CD4-positive, alpha-beta T cell treated with Interleukin-6 for 4 hours (primary cell): ENCODE results near the gene AKIP1.

Source experiments
- DNase-seq: peaks from one replicate; pipeline ENCODE4 v3.0.0-alpha.2; 2020; ENCODE audit warnings: mixed read lengths

The AKIP1 gene

DNA sequence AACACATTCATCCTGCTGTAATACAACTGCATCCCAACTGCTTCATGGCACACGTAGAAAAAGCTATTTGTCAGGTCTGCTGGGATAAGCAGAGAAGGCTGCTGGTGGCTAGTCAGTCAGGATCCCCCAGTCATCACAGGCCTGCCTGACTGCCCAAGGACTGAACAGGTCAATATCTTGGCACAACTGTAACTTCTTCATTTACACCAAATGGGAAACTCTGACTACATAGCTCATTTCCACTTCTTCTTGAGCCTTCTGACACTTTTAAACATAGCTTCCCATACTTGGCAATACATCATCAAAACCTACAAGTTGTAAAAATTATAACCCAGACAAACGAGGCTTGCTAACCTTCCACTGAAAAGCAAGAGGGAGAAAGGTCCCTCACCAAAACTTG lies 50.4 kb downstream of the AKIP1 start:
- DNase-seq = no peak

DNA sequence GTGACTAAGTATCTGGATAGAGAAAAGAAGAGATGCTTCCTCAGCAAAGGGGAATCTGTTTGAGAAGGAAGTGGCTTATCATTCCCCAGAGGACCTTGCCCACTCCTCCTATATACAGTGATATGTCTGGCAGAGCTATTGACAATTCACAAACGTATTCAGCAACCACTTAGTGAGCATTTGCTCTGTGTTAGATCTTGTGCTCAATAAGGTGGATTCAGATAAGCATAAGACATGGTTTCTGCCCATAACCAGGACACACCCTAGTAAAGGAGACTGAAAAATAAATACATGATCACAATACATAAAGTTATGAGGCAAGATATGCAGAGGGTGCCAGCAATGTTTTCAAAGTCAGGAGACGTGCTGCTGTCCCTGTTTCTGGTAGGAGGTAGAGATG lies 51.9 kb downstream of the AKIP1 start:
- no peak for DNase-seq

DNA sequence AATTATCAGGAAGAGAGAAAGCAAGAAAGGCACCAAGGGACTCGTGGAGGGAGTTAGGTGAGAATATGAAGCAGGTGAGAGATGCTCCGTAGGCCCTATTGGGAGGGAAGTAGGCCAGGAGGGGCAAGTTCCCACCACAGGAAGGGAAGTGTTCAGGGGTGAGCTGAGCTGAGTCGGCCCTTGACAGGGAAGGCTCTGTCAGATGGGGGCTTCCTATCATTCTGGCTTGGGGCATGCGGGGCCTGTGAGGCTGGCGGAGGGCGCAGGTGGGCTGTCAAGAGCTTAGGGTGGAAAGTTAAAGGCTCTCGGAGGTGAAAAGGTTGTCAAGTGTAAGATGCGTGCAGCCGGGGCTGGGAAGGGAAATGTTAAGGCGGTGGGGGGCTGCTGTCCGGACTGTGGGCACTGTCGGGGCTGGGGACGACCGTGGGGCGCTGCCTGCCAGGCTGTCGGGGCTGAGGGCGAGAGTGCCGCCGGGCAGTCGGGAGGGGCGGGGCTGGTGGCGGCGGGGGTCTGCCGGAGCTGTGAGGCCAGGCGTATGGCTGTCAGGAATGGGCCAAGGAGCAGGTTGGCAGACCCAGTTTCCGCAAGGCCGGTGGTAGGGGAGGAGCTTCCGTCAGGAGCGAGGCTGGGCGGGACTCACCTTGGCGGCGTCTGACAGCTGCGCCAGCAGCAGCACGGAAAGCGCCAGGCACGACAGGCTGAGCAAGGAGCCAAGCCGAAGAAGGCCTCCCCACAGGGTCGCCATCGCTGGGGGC lies 52.8 kb downstream of the AKIP1 start:
- peak; percentile 85 for DNase-seq

DNA sequence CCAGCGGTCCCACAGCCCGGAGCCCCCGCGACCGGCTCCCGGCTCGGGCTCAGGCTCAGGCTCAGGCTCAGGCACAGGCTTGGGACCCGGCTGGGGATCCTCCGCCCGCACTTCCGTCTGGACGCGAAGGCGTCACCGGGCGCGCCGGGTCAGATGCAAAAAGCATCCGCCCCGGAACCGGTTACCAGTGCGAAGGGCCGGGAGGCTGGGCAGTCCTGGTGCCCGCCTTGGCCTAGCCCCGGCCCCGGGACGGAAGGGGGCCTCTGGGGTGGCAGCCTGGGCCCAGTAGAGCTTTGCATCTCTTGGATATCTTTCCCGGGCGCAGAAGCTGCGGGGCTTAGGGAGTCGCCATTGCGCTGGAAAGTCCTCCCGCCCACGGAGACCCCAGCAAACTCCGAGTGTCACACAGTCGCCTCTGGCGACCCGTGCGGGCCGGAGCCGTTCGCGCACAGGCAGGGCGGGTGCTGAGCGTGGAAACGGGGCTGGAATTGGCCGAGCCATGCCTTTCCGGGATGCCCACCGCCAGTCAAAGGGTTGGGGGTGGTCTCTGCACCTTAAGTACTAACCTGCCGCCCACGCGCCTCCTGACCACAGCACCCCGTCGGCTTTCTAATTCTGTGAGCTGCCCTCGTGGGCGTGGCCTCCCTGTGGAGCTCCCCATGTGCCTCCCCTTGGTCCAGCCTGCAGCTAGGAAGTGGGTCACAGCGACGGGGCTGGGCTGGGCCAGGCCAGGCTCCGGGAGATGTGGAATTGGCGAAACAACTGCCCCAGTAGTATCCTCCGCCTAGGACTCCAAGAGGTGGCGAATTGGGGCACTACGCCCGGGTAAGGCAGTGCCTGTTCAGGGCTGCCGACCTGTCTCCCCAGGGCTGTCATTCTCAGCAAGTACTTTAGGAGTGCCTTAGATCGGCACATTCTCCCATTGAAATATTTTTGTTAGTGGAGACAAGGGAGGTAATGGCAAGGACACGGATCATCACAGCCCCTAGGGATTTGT lies 53.6 kb downstream of the AKIP1 start, which contains the start of gene TMEM9B:
TMEM9B (minus strand) TSS at position 119 of the 997 bp plus-strand sequence. CDS start 129 bp downstream, outside the sequence.
- DNase-seq = peak; percentile 82

DNA sequence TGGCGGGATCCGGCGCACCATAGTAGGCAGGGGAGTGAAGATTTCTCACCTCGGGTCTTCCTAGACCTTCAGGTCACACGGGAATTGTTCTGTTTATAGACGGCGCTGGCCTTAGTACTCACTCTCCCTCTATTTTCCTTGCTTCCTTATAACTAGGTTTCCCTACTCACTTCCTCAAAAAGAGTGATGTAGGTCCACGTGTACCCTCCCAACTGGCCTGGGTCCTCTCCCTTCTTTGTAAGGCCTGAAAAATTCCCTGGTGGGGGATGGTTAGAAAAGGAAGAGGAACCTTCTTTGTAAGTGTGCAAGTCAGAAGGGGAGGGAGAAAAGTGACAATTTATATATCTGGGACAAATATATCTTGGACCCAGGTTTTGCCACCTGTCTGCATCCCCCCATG lies 56.2 kb downstream of the AKIP1 start:
- no peak for DNase-seq
